Activated naive CD8-positive, alpha-beta T cell treated with anti-CD3 and anti-CD28 coated beads for 36 hours (primary cell): ENCODE measurements around the gene CST4. TPM values are rescaled to one million over a fixed set of nuclear protein-coding genes. Genes with fewer than 3 reads are reported as not detected.
"Not testable (repeated sequence)": the region's sequence is repeated elsewhere in the genome, so short reads cannot be mapped to it uniquely, and the experiment has no call there.

Source experiments
- DNase-seq: peaks from one replicate; pipeline ENCODE4 v3.0.0; 2021
- H3K27ac Mint-ChIP-seq: one replicate; pipeline ENCODE4 v1.8.0; 2022; ENCODE audit warnings: mild to moderate bottlenecking, moderate library complexity, mixed read lengths
- H3K27me3 Mint-ChIP-seq: one replicate; pipeline ENCODE4 v1.8.0; 2022; ENCODE audit warnings: mild to moderate bottlenecking, mixed read lengths
- H3K36me3 Mint-ChIP-seq: one replicate; pipeline ENCODE4 v1.8.0; 2021; ENCODE audit warnings: mild to moderate bottlenecking, mixed read lengths
- H3K4me1 Mint-ChIP-seq: one replicate; pipeline ENCODE4 v1.8.0; 2021; ENCODE audit warnings: mixed read lengths
- H3K4me3 Mint-ChIP-seq: one replicate; pipeline ENCODE4 v1.8.0; 2022; ENCODE audit warnings: mild to moderate bottlenecking, moderate library complexity, mixed read lengths
- H3K9me3 Mint-ChIP-seq: one replicate; pipeline ENCODE4 v1.8.0; 2022; ENCODE audit warnings: mixed read lengths
- total RNA-seq, 2 experiments: library from RNA; stranded (reverse); gene quantifications; one replicate each; pipeline ENCODE4 v1.2.3, GENCODE V29; 2021

The CST4 gene
- total RNA-seq: not detected

GRCh38 chr20:23688684-23689398 is at the start of gene CST4:
CST4 (minus strand) TSS chr20:23689038; CDS start chr20:23688969, 69 bp downstream.
- H3K4me1 Mint-ChIP-seq, H3K27ac Mint-ChIP-seq, H3K36me3 Mint-ChIP-seq, H3K9me3 Mint-ChIP-seq, DNase-seq, H3K27me3 Mint-ChIP-seq, H3K4me3 Mint-ChIP-seq: not testable (repeated sequence)

- not testable (repeated sequence) for H3K27ac Mint-ChIP-seq, H3K4me1 Mint-ChIP-seq, H3K4me3 Mint-ChIP-seq, DNase-seq, H3K36me3 Mint-ChIP-seq, H3K9me3 Mint-ChIP-seq
- H3K27me3 Mint-ChIP-seq: peaks cover 33% of the 10 kb centered on the region
These were observed 46.6 kb upstream of the CST4 start for GRCh38 chr20:23735391-23735790.

- not testable (repeated sequence) for DNase-seq, H3K4me3 Mint-ChIP-seq, H3K36me3 Mint-ChIP-seq, H3K9me3 Mint-ChIP-seq, H3K27ac Mint-ChIP-seq, H3K4me1 Mint-ChIP-seq
- H3K27me3 Mint-ChIP-seq: peaks cover 33% of the 10 kb centered on the region
These were observed 46.1 kb upstream of the CST4 start for GRCh38 chr20:23734949-23735348.

- DNase-seq, H3K9me3 Mint-ChIP-seq, H3K36me3 Mint-ChIP-seq, H3K27ac Mint-ChIP-seq, H3K4me1 Mint-ChIP-seq, H3K4me3 Mint-ChIP-seq: not testable (repeated sequence)
- H3K27me3 Mint-ChIP-seq: peaks cover 30% of the 10 kb centered on the region
These were observed 45.6 kb upstream of the CST4 start for GRCh38 chr20:23734440-23734839.

GRCh38 chr20:23727016-23727415 is 38.2 kb upstream of the CST4 start:
- H3K4me1 Mint-ChIP-seq: no peaks in the 10 kb centered on the region
- no peaks in the 10 kb centered on the region for H3K9me3 Mint-ChIP-seq

GRCh38 chr20:23725102-23725501 is 36.3 kb upstream of the CST4 start:
- Mint-ChIP-seq H3K4me1 (no peaks in the 10 kb centered on the region), H3K27ac (no peak overlapping the region), H3K9me3 (no peaks in the 10 kb centered on the region), H3K4me3 (no peak overlapping the region), H3K27me3 (no peaks in the 10 kb centered on the region), H3K36me3 (no peaks in the 10 kb centered on the region)
- DNase-seq: no peak

More at GRCh38 chr20:23727016-23727415, 38.2 kb upstream of the CST4 start:
- Mint-ChIP-seq H3K27me3 (peaks cover 3% of the 10 kb centered on the region), H3K27ac (no peak overlapping the region), H3K4me3 (no peak overlapping the region), H3K36me3 (no peaks in the 10 kb centered on the region)
- no peak for DNase-seq

GRCh38 chr20:23723659-23724307 is 34.9 kb upstream of the CST4 start:
- not testable (repeated sequence) for H3K27ac Mint-ChIP-seq, H3K9me3 Mint-ChIP-seq, H3K27me3 Mint-ChIP-seq, H3K4me1 Mint-ChIP-seq, H3K36me3 Mint-ChIP-seq, H3K4me3 Mint-ChIP-seq
- DNase-seq: peak; percentile 12

- not testable (repeated sequence) for DNase-seq, H3K4me3 Mint-ChIP-seq, H3K4me1 Mint-ChIP-seq, H3K27me3 Mint-ChIP-seq, H3K9me3 Mint-ChIP-seq, H3K36me3 Mint-ChIP-seq, H3K27ac Mint-ChIP-seq
These were observed 34.0 kb upstream of the CST4 start for GRCh38 chr20:23722851-23723250.

GRCh38 chr20:23721962-23722361 is 33.1 kb upstream of the CST4 start:
- no peak for DNase-seq
- H3K36me3 Mint-ChIP-seq: no peaks in the 10 kb centered on the region
- H3K4me1 Mint-ChIP-seq: no peaks in the 10 kb centered on the region
- H3K4me3 Mint-ChIP-seq: no peak overlapping the region
- no peaks in the 10 kb centered on the region for H3K9me3 Mint-ChIP-seq
- H3K27ac Mint-ChIP-seq: no peak overlapping the region
- H3K27me3 Mint-ChIP-seq: peaks cover 8% of the 10 kb centered on the region

- H3K36me3 Mint-ChIP-seq, H3K4me3 Mint-ChIP-seq, H3K27ac Mint-ChIP-seq, DNase-seq, H3K9me3 Mint-ChIP-seq, H3K4me1 Mint-ChIP-seq: not testable (repeated sequence)
- H3K27me3 Mint-ChIP-seq: peaks cover 11% of the 10 kb centered on the region
These were observed 30.5 kb upstream of the CST4 start for GRCh38 chr20:23719351-23719750.

- not testable (repeated sequence) for H3K4me1 Mint-ChIP-seq, H3K4me3 Mint-ChIP-seq, H3K36me3 Mint-ChIP-seq, DNase-seq, H3K9me3 Mint-ChIP-seq, H3K27me3 Mint-ChIP-seq, H3K27ac Mint-ChIP-seq
These were observed 22.9 kb upstream of the CST4 start for GRCh38 chr20:23711778-23712177.

- Mint-ChIP-seq H3K9me3 (no peaks in the 10 kb centered on the region), H3K4me1 (no peaks in the 10 kb centered on the region), H3K36me3 (no peaks in the 10 kb centered on the region), H3K4me3 (no peak overlapping the region), H3K27ac (no peak overlapping the region), H3K27me3 (no peaks in the 10 kb centered on the region)
- DNase-seq: no peak
These were observed 21.9 kb upstream of the CST4 start for GRCh38 chr20:23710771-23711170.

- H3K36me3 Mint-ChIP-seq: no peaks in the 10 kb centered on the region
- peaks cover 3% of the 10 kb centered on the region for H3K27me3 Mint-ChIP-seq
These were observed 17.1 kb upstream of the CST4 start for GRCh38 chr20:23705895-23706294.

GRCh38 chr20:23702021-23702420 is 13.2 kb upstream of the CST4 start:
- Mint-ChIP-seq H3K27me3 (peaks cover 14% of the 10 kb centered on the region), H3K36me3 (no peaks in the 10 kb centered on the region), H3K4me3 (no peak overlapping the region), H3K4me1 (no peaks in the 10 kb centered on the region), H3K27ac (no peak overlapping the region), H3K9me3 (no peaks in the 10 kb centered on the region)
- no peak for DNase-seq

More at GRCh38 chr20:23705895-23706294, 17.1 kb upstream of the CST4 start:
- no peak for DNase-seq
- Mint-ChIP-seq H3K9me3 (no peaks in the 10 kb centered on the region), H3K27ac (no peak overlapping the region), H3K4me3 (no peak overlapping the region), H3K4me1 (no peaks in the 10 kb centered on the region)

- Mint-ChIP-seq H3K4me1 (no peaks in the 10 kb centered on the region), H3K4me3 (no peak overlapping the region), H3K9me3 (no peaks in the 10 kb centered on the region), H3K27me3 (peaks cover 15% of the 10 kb centered on the region), H3K36me3 (no peaks in the 10 kb centered on the region), H3K27ac (no peak overlapping the region)
- DNase-seq: no peak
These were observed 12.1 kb upstream of the CST4 start for GRCh38 chr20:23700931-23701330.

GRCh38 chr20:23697947-23698346 is 9.1 kb upstream of the CST4 start:
- no peak overlapping the region for H3K27ac Mint-ChIP-seq
- H3K36me3 Mint-ChIP-seq: no peaks in the 10 kb centered on the region
- no peak overlapping the region for H3K4me3 Mint-ChIP-seq
- H3K9me3 Mint-ChIP-seq: no peaks in the 10 kb centered on the region
- no peaks in the 10 kb centered on the region for H3K4me1 Mint-ChIP-seq
- no peak for DNase-seq
- peaks cover 24% of the 10 kb centered on the region for H3K27me3 Mint-ChIP-seq
